Measurements from ENCODE around the gene BMPR1A. TPM values are rescaled to one million over a fixed set of nuclear protein-coding genes. Genes with fewer than 3 reads are reported as not detected.

Gene BMPR1A
- total RNA-seq, 1 donor from 2014 or later = 45.8 TPM

- DNase-seq (ENCODE audit: low read depth) = no peak
Measured at GRCh38 chr10:86871563-86872183, 115.3 kb downstream of the BMPR1A start.

GRCh38 chr10:86872757-86873156 is 116.3 kb downstream of the BMPR1A start:
- DNase-seq (ENCODE audit: low read depth) = no peak

DNA sequence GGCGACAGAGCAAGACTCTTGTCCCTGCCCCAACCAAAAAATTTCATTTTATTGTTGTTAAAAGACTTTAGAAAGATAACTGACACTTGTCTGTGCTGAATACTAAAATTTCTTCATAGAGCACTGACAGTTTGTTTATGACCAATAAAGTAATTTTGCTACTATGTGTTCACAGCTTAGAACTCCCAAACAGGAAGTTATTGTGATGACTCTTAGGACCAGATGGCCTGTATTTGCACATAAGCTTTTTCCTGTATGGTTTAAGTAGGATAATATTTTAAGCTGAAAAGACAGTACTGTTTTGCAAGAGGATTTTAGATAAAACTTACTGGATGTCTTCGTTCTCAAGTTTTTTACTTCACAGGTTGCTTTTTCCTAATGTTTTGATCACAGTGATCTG is 120.3 kb downstream of the BMPR1A start:
- DNase-seq (ENCODE audit: low read depth) = no peak

DNA sequence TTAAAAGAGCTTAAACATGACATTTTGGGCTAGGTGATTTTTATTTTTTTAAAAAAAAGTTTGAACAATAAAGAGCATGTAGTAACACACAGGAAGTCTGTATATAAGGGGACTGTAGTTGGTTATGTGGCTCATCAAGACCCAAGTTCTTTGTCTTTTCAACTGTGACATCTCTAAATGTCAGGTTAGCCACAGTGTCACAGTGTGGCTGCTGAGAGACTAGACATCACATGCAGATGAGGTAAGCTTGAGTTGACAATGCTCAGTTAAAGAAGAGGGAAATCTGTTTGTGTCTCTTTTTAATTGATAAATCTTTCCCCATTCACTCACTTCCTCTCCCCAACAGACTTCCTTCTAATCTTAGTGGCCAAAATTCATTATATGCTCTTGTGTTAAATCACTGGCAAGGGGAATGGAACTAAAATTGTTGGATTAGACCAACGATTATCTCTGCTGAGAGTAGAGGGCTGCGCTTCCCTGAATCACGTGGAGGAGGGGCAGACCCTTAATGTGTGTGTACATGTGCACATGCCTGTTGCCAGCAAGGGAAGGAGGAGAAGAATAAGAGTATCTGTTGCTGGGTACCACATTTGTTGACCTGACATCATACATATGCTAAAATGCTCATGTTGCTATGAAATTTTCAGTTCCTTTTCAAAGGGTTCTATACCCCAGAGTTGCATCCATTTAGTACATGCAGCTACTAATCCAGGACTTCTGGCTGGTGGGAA is 122.7 kb downstream of the BMPR1A start:
- no peak for DNase-seq (ENCODE audit: low read depth)

GRCh38 chr10:86880971-86881370 is 124.6 kb downstream of the BMPR1A start:
- DNase-seq (ENCODE audit: low read depth) = no peak

- peak; percentile 40 for DNase-seq (ENCODE audit: low read depth)
Measured at GRCh38 chr10:86888585-86889381, 132.4 kb downstream of the BMPR1A start.

- DNase-seq (ENCODE audit: low read depth) = no peak
Measured at GRCh38 chr10:86889997-86890396, 133.6 kb downstream of the BMPR1A start.

GRCh38 chr10:86898511-86898910 is 142.1 kb downstream of the BMPR1A start:
- no peak for DNase-seq (ENCODE audit: low read depth)

DNA sequence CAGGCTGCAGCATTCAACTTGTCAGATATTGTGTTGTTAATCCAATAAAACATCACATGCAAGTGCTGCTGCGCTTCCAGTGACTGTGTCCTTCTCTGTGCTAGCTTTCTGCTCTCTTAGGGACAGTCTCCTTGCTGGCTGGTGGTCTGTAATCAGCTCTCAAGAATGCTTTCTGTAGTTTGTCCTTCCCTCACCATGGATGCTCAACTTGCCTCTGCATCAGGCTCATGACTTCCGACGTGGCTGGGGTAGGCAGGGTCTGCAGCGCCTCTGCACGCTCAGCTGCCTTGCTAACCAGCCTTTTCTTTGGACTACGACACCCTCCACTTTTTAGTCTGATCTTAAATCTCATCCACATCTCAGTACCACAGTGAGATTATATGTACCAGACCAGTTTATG is 142.7 kb downstream of the BMPR1A start:
- no peak for DNase-seq (ENCODE audit: low read depth)

GRCh38 chr10:86899670-86900276 is 143.4 kb downstream of the BMPR1A start:
- peak; percentile 75 for DNase-seq (ENCODE audit: low read depth)

DNA sequence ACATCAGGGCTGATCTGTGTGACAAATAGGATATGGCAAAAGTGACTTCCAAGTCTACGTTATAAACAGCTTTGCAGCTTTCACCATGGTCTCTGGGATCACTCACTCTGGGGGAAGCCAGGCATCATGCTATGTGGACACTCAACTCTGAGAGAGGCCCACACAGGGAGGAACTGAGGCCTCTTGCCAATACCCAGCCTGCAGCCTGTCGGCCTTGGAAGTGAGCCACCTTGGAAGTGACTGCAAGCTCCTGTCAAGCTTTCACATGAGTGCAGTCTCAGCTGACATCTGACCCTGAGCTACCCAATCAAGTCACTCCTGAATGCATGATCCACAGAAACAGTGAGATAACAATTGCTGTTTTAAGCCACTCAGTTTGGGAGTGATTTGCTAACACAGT is 144.5 kb downstream of the BMPR1A start:
- DNase-seq (ENCODE audit: low read depth) = peak; percentile 76

- DNase-seq (ENCODE audit: low read depth) = no peak
Measured at GRCh38 chr10:86904600-86904999, 148.2 kb downstream of the BMPR1A start.

DNA sequence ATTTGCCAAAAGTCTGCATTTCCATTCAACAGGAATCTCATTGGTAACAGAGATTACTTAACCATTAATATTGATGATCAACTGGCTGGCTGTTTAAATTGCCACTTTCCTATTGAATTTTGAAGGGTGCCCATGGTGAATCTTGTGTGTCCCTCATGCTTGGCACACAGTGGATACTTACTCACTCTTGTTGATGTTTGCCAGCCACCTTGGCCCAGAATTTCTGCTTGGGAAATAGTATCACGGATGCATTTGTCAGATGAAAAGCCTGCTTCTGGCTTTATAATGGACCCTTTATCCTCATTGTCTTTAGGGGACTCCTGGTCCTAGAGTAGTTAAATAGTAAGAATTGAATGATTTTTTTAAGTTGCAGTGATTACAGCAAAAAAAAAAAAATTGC is 149.0 kb downstream of the BMPR1A start:
- no peak for DNase-seq (ENCODE audit: low read depth)

GRCh38 chr10:86914734-86915133 is 158.3 kb downstream of the BMPR1A start:
- DNase-seq (ENCODE audit: low read depth) = no peak

DNA sequence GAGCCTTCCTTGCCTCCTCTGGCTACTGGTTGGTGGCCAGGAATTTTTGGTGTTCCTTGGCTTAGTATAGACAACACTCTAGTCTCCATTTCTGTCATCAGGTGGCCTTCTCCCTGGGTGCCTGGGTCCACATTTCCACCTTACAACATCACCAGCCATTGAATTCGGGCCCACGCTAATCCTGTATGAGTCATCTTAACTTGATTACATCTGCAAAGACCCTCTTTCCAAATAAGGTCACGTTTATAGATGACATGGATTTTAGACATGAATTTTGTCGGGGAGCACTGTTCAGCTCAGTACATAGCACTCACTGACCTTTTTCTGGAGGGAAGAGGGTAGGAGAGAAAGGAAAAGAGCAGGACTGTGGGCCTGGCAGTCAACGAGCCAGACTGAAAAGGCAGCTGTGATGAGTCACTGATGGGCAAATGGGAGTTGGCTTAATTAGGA is 161.6 kb downstream of the BMPR1A start:
- DNase-seq (ENCODE audit: low read depth) = peak; percentile 85

DNA sequence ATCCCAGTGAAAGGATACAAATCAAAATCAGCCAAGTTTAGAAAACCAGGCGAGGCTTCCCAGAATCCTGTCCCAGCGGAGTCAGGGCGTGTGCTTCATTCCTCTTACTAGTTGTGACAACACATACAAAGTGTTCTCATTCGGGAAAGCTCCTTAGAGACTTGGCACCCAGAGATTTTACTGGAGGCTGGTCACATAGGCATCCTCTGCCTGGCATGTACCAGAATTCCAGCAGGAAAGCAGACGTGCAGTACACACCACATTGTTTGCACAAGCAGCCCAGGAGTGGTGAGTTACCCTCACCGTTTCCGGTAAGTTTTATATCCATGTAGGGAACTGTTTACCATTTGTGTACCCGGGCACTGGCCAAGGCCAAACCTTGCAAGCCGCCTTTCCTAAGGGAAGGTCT is 166.1 kb downstream of the BMPR1A start:
- DNase-seq (ENCODE audit: low read depth) = no peak

GRCh38 chr10:86929468-86930380 is 173.3 kb downstream of the BMPR1A start:
- no peak for DNase-seq (ENCODE audit: low read depth)

GRCh38 chr10:86931872-86932271 is 175.5 kb downstream of the BMPR1A start:
- no peak for DNase-seq (ENCODE audit: low read depth)

GRCh38 chr10:86932674-86933073 is 176.3 kb downstream of the BMPR1A start:
- no peak for DNase-seq (ENCODE audit: low read depth)

DNA sequence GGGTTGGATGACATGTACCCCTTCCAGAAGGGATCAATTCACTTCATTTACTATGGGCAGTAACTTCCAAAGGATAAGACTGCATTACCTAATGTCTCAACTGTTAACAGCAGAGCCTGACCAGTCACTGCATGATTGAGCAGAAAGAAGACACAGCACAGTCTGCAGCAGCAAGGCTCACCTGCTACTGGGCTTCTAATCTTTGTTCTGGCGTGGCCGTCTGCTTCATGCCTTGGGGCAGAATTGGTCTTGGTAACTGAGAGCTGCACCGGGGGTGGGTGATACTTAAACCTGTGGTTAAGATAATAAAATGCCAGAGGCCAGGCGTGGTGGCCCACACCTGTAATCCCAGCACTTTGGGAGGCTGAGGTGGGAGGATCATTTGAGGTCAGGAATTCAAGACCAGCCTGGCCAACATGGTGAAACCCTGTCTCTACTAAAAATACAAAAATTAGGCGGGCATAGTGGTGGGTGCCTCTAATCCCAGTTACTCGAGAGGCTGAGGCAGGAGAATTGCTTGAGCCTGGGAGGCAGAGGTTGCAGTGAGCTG is 177.8 kb downstream of the BMPR1A start:
- DNase-seq (ENCODE audit: low read depth) = peak; percentile 16

Measured in myocyte (in vitro differentiated cells).